C4-2B (cell line): ENCODE results near the gene SHISAL1.

Source experiments
- CTCF ChIP-seq: fragments of 450-650 bp; conservative IDR thresholded peaks from 2 replicates; pipeline ENCODE4 v1.5.1; 2017; ENCODE audit warnings: mild to moderate bottlenecking
- ZFX ChIP-seq: fragments of 450-650 bp; IDR thresholded peaks from 2 replicates; pipeline ENCODE4 v1.6.1; 2017

GRCh38 chr22:44329179-44329796, 16.5 kb upstream of the SHISAL1 start:
- TF ChIP-seq CTCF (no peak), ZFX (no peak)
